GM20000 (cell line): ENCODE measurements around the gene NAV2.
"Not testable (repeated sequence)": the region's sequence is repeated elsewhere in the genome, so short reads cannot be mapped to it uniquely, and the experiment has no call there.

Experiments
- DNase-seq: peaks from one replicate; pipeline ENCODE4 v3.0.0; 2012; ENCODE audit warnings: low spot score
- TF ChIP-seq, protein P1 (sequence below): IDR thresholded peaks from 2 replicates; pipeline ENCODE4 v1.5.1; 2012; ENCODE audit warnings: mild to moderate bottlenecking, control low read depth; ENCODE audit errors: extremely low read depth, missing control alignments

NAV2 gene

DNA sequence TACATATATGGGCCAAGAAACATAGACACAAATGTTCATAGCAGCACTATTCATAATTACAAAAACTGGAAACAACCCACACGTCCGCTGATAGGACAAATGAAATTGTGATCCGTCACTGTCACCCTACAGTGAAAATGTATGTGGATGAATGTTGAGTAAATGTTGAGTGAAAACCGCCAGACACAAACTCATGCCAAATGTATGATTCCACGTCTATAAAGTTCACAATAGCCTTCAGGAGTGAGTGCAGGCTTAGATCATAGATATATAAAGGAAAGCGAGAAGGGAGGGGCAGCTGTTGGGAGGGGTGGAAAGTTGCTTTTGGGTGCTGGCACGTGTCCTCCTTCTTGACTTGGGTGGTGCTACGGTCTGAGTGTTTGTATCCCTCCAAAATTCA lies 414.1 kb downstream of the NAV2 start:
- TF ChIP-seq, protein P1, sequence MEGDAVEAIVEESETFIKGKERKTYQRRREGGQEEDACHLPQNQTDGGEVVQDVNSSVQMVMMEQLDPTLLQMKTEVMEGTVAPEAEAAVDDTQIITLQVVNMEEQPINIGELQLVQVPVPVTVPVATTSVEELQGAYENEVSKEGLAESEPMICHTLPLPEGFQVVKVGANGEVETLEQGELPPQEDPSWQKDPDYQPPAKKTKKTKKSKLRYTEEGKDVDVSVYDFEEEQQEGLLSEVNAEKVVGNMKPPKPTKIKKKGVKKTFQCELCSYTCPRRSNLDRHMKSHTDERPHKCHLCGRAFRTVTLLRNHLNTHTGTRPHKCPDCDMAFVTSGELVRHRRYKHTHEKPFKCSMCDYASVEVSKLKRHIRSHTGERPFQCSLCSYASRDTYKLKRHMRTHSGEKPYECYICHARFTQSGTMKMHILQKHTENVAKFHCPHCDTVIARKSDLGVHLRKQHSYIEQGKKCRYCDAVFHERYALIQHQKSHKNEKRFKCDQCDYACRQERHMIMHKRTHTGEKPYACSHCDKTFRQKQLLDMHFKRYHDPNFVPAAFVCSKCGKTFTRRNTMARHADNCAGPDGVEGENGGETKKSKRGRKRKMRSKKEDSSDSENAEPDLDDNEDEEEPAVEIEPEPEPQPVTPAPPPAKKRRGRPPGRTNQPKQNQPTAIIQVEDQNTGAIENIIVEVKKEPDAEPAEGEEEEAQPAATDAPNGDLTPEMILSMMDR, result no peak
- no peak for DNase-seq

DNA sequence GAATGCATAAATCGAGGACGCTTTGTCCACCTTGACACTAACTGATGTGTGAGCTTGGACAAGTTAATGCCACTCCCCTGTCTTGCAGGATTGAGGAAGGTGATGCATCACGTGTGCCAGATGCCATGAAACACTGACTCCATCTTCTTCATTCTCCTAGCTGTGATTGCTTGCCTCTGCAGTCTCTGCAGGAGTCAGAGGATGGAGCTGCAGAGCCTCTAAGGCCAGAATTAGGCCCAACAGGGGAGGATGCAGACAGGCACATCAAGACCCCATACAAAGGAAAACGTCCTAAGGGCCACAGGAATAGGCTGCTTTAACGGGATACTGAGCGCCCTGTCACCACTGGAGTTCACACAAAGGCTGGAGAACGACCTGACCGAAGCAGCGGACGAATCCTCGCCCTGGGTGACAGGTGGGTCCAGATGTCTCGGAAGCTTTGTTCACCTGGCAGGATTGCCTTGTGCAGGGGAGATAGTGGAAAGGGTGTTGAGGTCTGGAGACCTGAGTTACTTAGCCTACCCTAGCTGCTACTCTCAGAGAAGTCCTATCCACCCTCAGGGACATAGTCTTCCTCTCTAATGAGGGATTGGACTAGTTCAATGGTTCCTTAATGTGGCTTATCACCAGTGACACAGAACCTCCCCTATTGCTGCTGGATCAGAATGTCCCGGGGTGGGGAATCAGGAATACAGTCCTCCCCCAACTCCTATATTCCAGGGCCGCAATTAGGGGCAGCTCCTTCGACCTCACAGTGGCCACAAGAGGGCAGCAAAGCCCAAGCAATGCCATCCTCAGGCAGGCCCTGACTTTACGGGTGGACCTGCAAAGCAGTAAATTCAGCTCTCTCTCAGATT lies 415.3 kb downstream of the NAV2 start:
- peak; percentile 72 for DNase-seq
- TF ChIP-seq, protein P1, result peak; percentile 65

DNA sequence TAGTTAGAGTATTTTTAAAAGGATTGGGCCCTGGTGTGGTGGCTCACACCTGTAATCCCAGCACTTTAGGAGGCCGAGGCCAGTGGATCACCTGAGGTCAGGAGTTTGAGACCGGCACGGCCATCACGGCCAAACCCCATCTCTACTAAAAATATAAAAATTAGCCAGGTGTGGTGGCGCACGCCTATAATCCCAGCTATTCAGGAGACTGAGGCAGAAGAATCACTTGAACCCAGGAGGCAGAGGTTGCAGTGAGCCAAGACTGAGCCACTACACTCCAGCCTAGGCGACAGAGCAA lies 415.8 kb downstream of the NAV2 start:
- DNase-seq, result not testable (repeated sequence)

DNA sequence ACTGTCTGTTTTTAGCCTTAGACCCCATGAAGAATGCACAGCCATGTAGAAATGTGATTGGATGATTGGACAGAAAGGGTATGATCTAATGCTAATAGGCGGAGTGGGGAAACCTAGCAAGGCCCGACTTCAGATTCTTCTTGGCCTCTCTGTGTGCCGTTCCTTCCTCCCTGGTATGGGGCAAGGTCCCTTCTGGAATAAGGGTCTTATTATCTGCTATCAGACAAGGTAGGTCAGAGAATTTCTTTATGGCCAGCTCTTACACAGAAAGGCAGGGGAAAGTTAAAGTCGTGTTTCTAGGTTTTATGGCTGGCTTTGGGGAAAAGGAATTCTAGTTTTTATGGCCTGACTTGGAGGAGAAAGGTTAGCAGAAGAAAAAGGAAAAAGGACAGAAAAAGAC lies 417.0 kb downstream of the NAV2 start:
- DNase-seq, result no peak

DNA sequence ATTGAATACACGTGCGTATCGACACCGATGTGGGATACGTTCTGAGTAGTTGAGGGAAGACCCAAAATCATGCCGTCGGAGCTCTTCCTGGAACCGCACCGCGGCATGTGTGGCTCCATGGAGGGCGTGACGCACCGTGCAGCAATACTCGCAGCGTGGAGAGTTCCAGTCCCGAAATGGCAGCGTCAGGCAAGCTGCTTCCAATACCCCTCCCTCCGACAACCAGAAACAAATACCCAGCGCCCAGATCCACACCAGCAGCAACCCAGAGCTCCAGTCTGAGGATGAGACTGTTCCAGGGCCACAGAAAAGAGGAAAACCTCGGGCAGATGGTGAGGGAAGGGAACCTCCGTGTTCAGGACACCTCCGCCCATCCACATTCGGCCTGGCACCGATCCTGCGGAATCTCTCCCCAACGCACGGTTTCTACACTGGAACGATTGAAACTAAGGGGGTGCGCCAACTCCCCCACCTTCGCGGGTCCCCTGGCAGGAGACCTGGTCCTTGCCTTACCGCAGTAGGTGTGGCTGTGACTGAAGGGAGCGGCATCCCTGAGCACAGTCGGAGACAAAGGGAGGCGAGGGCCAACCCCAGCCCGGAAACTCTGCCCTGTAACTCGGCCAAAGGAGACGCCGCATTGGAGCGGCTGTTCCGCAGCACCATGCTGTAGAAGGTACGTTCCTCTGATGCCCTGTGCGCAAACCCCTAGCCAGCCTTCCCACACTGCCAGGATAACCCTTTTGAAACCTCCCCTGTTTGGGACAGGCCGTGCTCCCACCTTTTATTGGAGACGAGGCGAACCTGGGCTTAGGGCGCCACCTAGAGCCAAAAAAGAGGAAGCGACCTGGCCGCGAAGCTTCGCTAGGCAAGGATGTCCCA lies 419.4 kb downstream of the NAV2 start:
- peak; percentile 57 for DNase-seq

More for the DNA sequence above, 417.0 kb downstream of the NAV2 start:
- TF ChIP-seq, protein P1, result no peak

DNA sequence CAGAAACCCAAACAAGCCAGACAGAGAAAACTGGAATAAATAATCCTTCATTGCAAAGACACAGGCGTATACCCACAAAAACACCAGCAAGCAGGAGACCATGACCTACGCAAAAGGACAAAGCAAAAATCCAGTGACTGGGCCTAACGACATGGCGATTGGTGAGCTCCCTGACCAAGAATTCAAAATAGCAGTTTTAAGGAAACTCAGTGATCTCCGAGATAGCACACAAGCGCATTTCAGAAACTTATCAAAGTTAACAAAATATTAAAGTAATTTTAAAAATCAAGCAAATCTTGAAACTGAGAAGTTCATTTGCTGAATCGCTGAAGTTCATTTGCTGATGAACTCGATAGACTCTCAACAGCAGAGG lies 420.0 kb downstream of the NAV2 start:
- TF ChIP-seq, protein P1, result no peak

More for the DNA sequence above, 419.4 kb downstream of the NAV2 start:
- TF ChIP-seq, protein P1, result peak; percentile 79

DNA sequence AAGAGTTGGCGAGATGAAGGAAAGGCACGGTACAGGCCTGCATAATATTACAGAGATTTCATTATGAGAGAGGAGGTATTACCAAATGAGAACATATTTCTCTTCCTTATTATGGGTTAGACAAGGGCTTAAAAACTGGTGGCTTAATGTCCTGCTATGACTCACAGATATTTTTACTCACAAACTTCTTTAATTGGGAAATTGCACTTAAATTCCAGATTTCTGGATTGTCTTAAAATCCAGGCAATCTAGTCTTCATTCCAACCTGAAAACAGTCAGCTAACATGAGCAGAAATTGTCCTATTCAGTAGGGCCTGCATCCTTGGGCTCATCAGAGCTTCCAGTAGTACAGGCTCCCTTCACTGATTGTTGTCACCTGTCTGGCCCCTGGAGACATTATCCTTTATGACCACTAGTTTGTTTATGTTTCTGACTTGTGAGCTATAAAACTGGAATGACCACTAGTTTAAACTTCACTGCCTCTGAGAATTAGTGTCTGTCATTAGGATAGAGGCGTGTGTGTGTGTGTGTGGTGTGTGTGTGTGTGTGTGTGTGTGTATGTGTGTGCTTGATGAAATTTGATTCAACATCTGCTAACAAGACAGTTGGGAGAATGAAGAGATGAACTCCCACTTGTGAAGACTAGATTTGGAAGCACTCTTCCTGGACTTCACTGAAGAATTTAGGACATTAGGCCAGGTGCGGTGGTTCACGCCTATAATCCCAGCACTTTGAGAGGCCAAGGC lies 422.5 kb downstream of the NAV2 start:
- TF ChIP-seq, protein P1, result no peak
- no peak for DNase-seq

More for the DNA sequence above, 420.0 kb downstream of the NAV2 start:
- no peak for DNase-seq
